GM12892 (cell line): ENCODE data around the gene IL17REL.

ENCODE experiments used
- POLR2A ChIP-seq: IDR thresholded peaks from 2 replicates; pipeline ENCODE4 v1.6.1; 2011; ENCODE audit warnings: low read depth, low read length, control low read depth
- POLR2AphosphoS5 ChIP-seq: IDR thresholded peaks from 2 replicates; pipeline ENCODE4 v1.6.1; 2011; ENCODE audit warnings: low read depth, low read length, control low read depth
- TAF1 ChIP-seq: IDR thresholded peaks from 2 replicates; pipeline ENCODE4 v1.6.1; 2011; ENCODE audit warnings: low read depth, mild to moderate bottlenecking, control low read depth, low read length, borderline replicate concordance

GRCh38 chr22:49976439-49977175 lies 36.0 kb downstream of the IL17REL start:
- TF ChIP-seq POLR2A (peak; percentile 25; the same call in 1 of the 2 replicates), POLR2AphosphoS5 (no peak), TAF1 (no peak)
